HEK293T (cell line): ENCODE results near the gene HOXC6.

Experiments
- CTCF ChIA-PET: fragments of 350-600 bp; formaldehyde crosslinking; extraction: SDS; loops from one replicate; lab custom pipeline; 2021; ENCODE audit warnings: antibody characterized with exemption, inconsistent platforms; lab: Yijun Ruan, JAX
- POLR2A ChIA-PET: fragments of 350-600 bp; formaldehyde crosslinking; extraction: SDS; loops from one replicate; lab custom pipeline; 2020; ENCODE audit warnings: antibody characterized with exemption, inconsistent platforms; lab: Yijun Ruan, JAX
- DNase-seq: peaks from one replicate; pipeline ENCODE4 v3.0.0; 2012; ENCODE audit warnings: mixed read lengths; ENCODE audit errors: extremely low spot score
- ARNT ChIP-seq: fragments of 450-650 bp; IDR thresholded peaks from 2 replicates; pipeline ENCODE4 v1.6.1; 2017; ENCODE audit warnings: mild to moderate bottlenecking
- BHLHE40 ChIP-seq: fragments of 450-650 bp; IDR thresholded peaks from 2 replicates; pipeline ENCODE4 v1.6.1; 2016; ENCODE audit warnings: mild to moderate bottlenecking, moderate library complexity, borderline replicate concordance
- CTBP1 ChIP-seq: fragments of 450-650 bp; IDR thresholded peaks from 2 replicates; pipeline ENCODE4 v1.6.1; 2016; ENCODE audit warnings: borderline replicate concordance
- ELF4 ChIP-seq: fragments of 450-650 bp; IDR thresholded peaks from 2 replicates; pipeline ENCODE4 v1.6.1; 2017; ENCODE audit warnings: antibody characterized with exemption
- FOXA1 ChIP-seq: fragments of 450-650 bp; IDR thresholded peaks from 2 replicates; pipeline ENCODE4 v1.6.1; 2016; ENCODE audit warnings: mild to moderate bottlenecking
- FOXK2 ChIP-seq: fragments of 450-650 bp; IDR thresholded peaks from 2 replicates; pipeline ENCODE4 v1.6.1; 2016; ENCODE audit warnings: mild to moderate bottlenecking
- FOXM1 ChIP-seq: fragments of 450-650 bp; IDR thresholded peaks from 2 replicates; pipeline ENCODE4 v1.6.1; 2017; ENCODE audit warnings: mild to moderate bottlenecking, borderline replicate concordance
- HDGF ChIP-seq: fragments of 450-650 bp; IDR thresholded peaks from 2 replicates; pipeline ENCODE4 v1.6.1; 2017; ENCODE audit warnings: antibody characterized with exemption, borderline replicate concordance
- L3MBTL2 ChIP-seq: fragments of 450-650 bp; conservative IDR thresholded peaks from 2 replicates; pipeline ENCODE4 v1.6.1; 2016; ENCODE audit warnings: mild to moderate bottlenecking
- LEF1 ChIP-seq: fragments of 450-650 bp; IDR thresholded peaks from 2 replicates; pipeline ENCODE4 v1.6.1; 2017; ENCODE audit warnings: mild to moderate bottlenecking, borderline replicate concordance
- NFRKB ChIP-seq: fragments of 450-650 bp; IDR thresholded peaks from 2 replicates; pipeline ENCODE4 v1.6.1; 2016; ENCODE audit warnings: mild to moderate bottlenecking, moderate library complexity
- SP1 ChIP-seq: fragments of 450-650 bp; IDR thresholded peaks from 2 replicates; pipeline ENCODE4 v1.6.1; 2017
- SUZ12 ChIP-seq: fragments of 450-650 bp; IDR thresholded peaks from 2 replicates; pipeline ENCODE4 v1.6.1; 2016; ENCODE audit warnings: mild to moderate bottlenecking
- TARDBP ChIP-seq: fragments of 450-650 bp; IDR thresholded peaks from 2 replicates; pipeline ENCODE4 v1.6.1; 2016
- ZNF384 ChIP-seq: fragments of 450-650 bp; IDR thresholded peaks from 2 replicates; pipeline ENCODE4 v1.6.1; 2016
- TF ChIP-seq, protein P1 (sequence below): fragments of 450-650 bp; IDR thresholded peaks from 2 replicates; pipeline ENCODE4 v1.6.1; 2016

HOXC6 gene

GRCh38 chr12:54051026-54051842, 23.0 kb downstream of the HOXC6 start:
- TF ChIP-seq L3MBTL2 (no peak), ZNF384 (no peak), SP1 (no peak), FOXM1 (no peak), NFRKB (no peak), BHLHE40 (no peak), ELF4 (no peak), HDGF (no peak), FOXK2 (no peak), TARDBP (no peak), FOXA1 (no peak), ARNT (no peak), LEF1 (no peak), CTBP1 (no peak), SUZ12 (no peak)
- TF ChIP-seq, protein P1, sequence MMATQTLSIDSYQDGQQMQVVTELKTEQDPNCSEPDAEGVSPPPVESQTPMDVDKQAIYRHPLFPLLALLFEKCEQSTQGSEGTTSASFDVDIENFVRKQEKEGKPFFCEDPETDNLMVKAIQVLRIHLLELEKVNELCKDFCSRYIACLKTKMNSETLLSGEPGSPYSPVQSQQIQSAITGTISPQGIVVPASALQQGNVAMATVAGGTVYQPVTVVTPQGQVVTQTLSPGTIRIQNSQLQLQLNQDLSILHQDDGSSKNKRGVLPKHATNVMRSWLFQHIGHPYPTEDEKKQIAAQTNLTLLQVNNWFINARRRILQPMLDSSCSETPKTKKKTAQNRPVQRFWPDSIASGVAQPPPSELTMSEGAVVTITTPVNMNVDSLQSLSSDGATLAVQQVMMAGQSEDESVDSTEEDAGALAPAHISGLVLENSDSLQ, result no peak
- no peak for DNase-seq
- POLR2A ChIA-PET, result interaction anchor here (0.6 to 5.6 kb wide), 7 partner anchors 12 to 270 kb away, joined by 3 to 117 read pairs (median 3); partner anchors contain the start of gene HOXC5
- CTCF ChIA-PET, result interaction anchor here (0.7 to 2.4 kb wide), 6 partner anchors 10 to 125 kb away, joined by 3 to 7 read pairs (median 4); no protein-coding TSS in a partner anchor

DNA sequence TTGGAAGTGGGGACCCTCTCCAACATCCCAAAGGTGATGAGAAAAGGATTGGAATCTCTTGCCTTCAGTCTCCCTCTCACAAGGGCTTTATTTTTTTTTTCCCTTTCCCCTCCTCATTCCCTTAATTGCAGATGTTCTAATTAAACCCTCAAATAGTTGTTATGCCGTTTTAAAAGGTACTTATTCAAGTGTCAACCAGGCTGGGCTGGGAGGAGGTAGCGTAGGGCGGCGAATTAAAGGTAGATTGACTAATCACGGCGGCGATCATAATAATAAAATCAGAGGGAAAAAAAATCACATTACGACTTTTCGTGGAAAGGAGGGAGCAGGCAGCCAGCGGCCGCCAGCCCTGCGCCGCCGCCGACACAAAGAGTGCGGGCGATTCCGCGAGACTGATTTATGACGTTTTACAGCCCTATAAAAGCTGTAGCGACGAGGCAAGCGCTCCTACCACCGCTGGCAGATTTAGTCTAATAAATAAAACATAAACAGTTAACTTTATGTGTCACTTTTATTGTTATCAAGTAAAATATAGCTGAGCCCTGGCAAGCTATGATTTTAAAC, 23.7 kb downstream of the HOXC6 start:
- peak; percentile 85 for DNase-seq
- TF ChIP-seq L3MBTL2 (no peak), FOXA1 (no peak), SUZ12 (no peak), SP1 (no peak), ZNF384 (peak; percentile 93), FOXK2 (no peak), CTBP1 (peak; percentile 100), FOXM1 (peak; percentile 86; the same call in 1 of the 2 replicates), ARNT (peak; percentile 92), NFRKB (no peak), BHLHE40 (no peak), ELF4 (no peak), TARDBP (no peak), HDGF (no peak), LEF1 (peak; percentile 90)
- TF ChIP-seq, protein P1, result peak; percentile 97
- ChIA-PET CTCF (interaction anchor here (1.1 to 2.4 kb wide), 7 partner anchors 11 to 137 kb away, joined by 3 to 13 read pairs (median 4); partner anchors contain the start of genes HOXC5 and SMUG1), POLR2A (interaction anchor here (0.6 to 5.6 kb wide), 12 partner anchors 12 to 269 kb away, joined by 3 to 117 read pairs (median 4); partner anchors contain the start of gene HOXC5)

DNA sequence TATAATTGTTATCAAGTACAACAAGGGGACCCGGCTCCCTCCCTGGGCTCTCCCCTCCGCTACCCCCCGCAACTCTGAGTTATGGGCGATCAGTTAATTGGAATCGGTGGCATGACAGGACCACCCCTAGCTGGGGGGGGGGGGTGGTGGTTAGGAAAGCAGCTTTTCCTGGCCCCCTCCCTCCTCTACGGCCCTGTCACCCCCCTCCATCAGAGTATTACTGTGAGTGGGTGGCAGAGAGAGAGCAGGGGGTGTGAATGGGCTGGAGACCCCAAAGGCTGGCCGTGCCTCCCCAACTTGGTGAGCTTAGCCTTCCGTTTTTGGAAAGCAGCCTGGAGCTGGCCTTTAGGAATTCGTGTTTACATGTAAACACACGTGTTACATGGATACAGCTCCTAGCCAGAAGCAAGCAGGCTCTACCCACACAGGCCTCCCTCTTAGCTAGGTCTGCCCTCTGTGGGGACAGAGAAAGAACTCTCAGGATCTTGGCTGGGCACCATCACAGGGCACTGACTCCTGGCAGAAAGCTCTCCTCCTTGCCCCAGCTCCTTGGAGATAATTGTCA, 24.3 kb downstream of the HOXC6 start:
- DNase-seq, result peak; percentile 41
- no peak for TF ChIP-seq FOXA1
- TF ChIP-seq ARNT, result no peak
- TF ChIP-seq SP1, result no peak
- TF ChIP-seq BHLHE40, result no peak
- TF ChIP-seq ELF4, result no peak
- TF ChIP-seq ZNF384, result no peak
- no peak for TF ChIP-seq LEF1
- no peak for TF ChIP-seq FOXM1
- TF ChIP-seq CTBP1, result no peak
- no peak for TF ChIP-seq NFRKB
- TF ChIP-seq SUZ12, result no peak
- no peak for TF ChIP-seq FOXK2
- TF ChIP-seq, protein P1, result no peak
- no peak for TF ChIP-seq L3MBTL2
- TF ChIP-seq HDGF, result no peak
- no peak for TF ChIP-seq TARDBP
- ChIA-PET CTCF (interaction anchor here (0.7 to 2.4 kb wide), 11 partner anchors 12 to 149 kb away, joined by 3 to 13 read pairs (median 4); partner anchors contain the start of genes HOXC10, HOXC5 and SMUG1), POLR2A (interaction anchor here (0.9 to 5.6 kb wide), 12 partner anchors 13 to 227 kb away, joined by 3 to 117 read pairs (median 4); partner anchors contain the start of gene HOXC5)

- CTCF ChIA-PET, result interaction anchor here (0.7 to 2.4 kb wide), 12 partner anchors 12 to 148 kb away, joined by 3 to 13 read pairs (median 5); partner anchors contain the start of genes HOXC10, HOXC5 and SMUG1
- POLR2A ChIA-PET, result interaction anchor here (1.0 to 5.6 kb wide), 16 partner anchors 13 to 143 kb away, joined by 3 to 117 read pairs (median 4); partner anchors contain the start of gene HOXC5
- DNase-seq, result no peak
- TF ChIP-seq FOXM1 (no peak), HDGF (no peak), FOXA1 (no peak), ARNT (no peak), NFRKB (no peak), L3MBTL2 (no peak), FOXK2 (no peak), TARDBP (no peak)
Measured at GRCh38 chr12:54053003-54053750, 24.9 kb downstream of the HOXC6 start.
